Neural progenitor cell (in vitro differentiated cells): ENCODE data around the gene PNMT. TPM values are rescaled to one million over a fixed set of nuclear protein-coding genes. Genes with fewer than 3 reads are reported as not detected.

Experiments used
- DNase-seq: peaks from one replicate; pipeline ENCODE4 v3.0.0-alpha.2; 2016; ENCODE audit warnings: low spot score
- H2AFZ ChIP-seq: fragments of 200-600 bp; sonication (generic); replicated peaks from 2 replicates; pipeline ENCODE4 v1.6.1; 2016; ENCODE audit warnings: antibody characterized with exemption
- H3F3A ChIP-seq: fragments of 200-600 bp; sonication (generic); 2 replicates; pipeline ENCODE4 v1.6.1; 2016; ENCODE audit warnings: antibody characterized with exemption, low read depth
- H3K27ac ChIP-seq: fragments of 200-600 bp; sonication (generic); 2 replicates; pipeline ENCODE4 v1.5.1; 2016; ENCODE audit warnings: mild to moderate bottlenecking
- H3K27me3 ChIP-seq: fragments of 200-600 bp; sonication (generic); 2 replicates; pipeline ENCODE4 v1.6.1; 2016; ENCODE audit warnings: mild to moderate bottlenecking, moderate library complexity
- H3K36me3 ChIP-seq: fragments of 200-600 bp; sonication (generic); 2 replicates; pipeline ENCODE4 v1.5.1; 2016
- H3K4me1 ChIP-seq: fragments of 200-600 bp; sonication (generic); 2 replicates; pipeline ENCODE4 v1.6.1; 2016; ENCODE audit warnings: mixed run types
- H3K4me2 ChIP-seq: fragments of 200-600 bp; sonication (generic); 2 replicates; pipeline ENCODE4 v1.6.1; 2016
- H3K4me3 ChIP-seq: fragments of 200-600 bp; sonication (generic); 2 replicates; pipeline ENCODE4 v1.5.1; 2016
- H3K79me2 ChIP-seq: fragments of 200-600 bp; sonication (generic); 2 replicates; pipeline ENCODE4 v1.6.1; 2016; ENCODE audit warnings: low read depth
- H3K9ac ChIP-seq: fragments of 200-600 bp; sonication (generic); 2 replicates; pipeline ENCODE4 v1.6.1; 2016
- H3K9me3 ChIP-seq: fragments of 200-600 bp; sonication (generic); 2 replicates; pipeline ENCODE4 v1.5.1; 2016; ENCODE audit warnings: low read depth
- H4K20me1 ChIP-seq: fragments of 200-600 bp; sonication (generic); 2 replicates; pipeline ENCODE4 v1.6.1; 2016; ENCODE audit warnings: low read depth
- H3K27ac Mint-ChIP-seq: 3 replicates; pipeline ENCODE4 v1.8.0; 2021; ENCODE audit warnings: mixed read lengths
- H3K27me3 Mint-ChIP-seq: 2 replicates; pipeline ENCODE4 v1.8.0; 2022; ENCODE audit warnings: low read depth, mild to moderate bottlenecking, inconsistent platforms, moderate library complexity, mixed read lengths; ENCODE audit not compliant: insufficient read depth
- H3K36me3 Mint-ChIP-seq: 3 replicates; pipeline ENCODE4 v1.8.0; 2021; ENCODE audit warnings: mixed read lengths
- H3K4me1 Mint-ChIP-seq: 3 replicates; pipeline ENCODE4 v1.8.0; 2021; ENCODE audit warnings: mixed read lengths
- H3K4me3 Mint-ChIP-seq: 3 replicates; pipeline ENCODE4 v1.8.0; 2021; ENCODE audit warnings: mild to moderate bottlenecking, moderate library complexity, mixed read lengths
- H3K9me3 Mint-ChIP-seq: 3 replicates; pipeline ENCODE4 v1.8.0; 2020; ENCODE audit warnings: mixed read lengths
- EZH2 ChIP-seq: fragments of 200-600 bp; sonication (generic); IDR thresholded peaks from 2 replicates; pipeline ENCODE4 v1.6.1; 2017; ENCODE audit warnings: antibody characterized with exemption, mild to moderate bottlenecking, moderate library complexity
- EZH2phosphoT487 ChIP-seq: fragments of 200-600 bp; sonication (generic); IDR thresholded peaks from 2 replicates; pipeline ENCODE4 v1.6.1; 2017; ENCODE audit warnings: antibody characterized with exemption
- total RNA-seq: library from RNA; depleted of rRNA; stranded (reverse); fragments of >200 nt; gene quantifications from 2 replicates; pipeline ENCODE4 v1.2.3, GENCODE V29; 2015; ENCODE audit warnings: low replicate concordance
- TF ChIP-seq, protein P1 (sequence below): fragments of 200-600 bp; sonication (generic); IDR thresholded peaks from 2 replicates; pipeline ENCODE4 v1.5.1; 2017; ENCODE audit warnings: antibody characterized with exemption, mild to moderate bottlenecking

The PNMT gene
- total RNA-seq, 1 donor from 2014 or later: not detected

DNA sequence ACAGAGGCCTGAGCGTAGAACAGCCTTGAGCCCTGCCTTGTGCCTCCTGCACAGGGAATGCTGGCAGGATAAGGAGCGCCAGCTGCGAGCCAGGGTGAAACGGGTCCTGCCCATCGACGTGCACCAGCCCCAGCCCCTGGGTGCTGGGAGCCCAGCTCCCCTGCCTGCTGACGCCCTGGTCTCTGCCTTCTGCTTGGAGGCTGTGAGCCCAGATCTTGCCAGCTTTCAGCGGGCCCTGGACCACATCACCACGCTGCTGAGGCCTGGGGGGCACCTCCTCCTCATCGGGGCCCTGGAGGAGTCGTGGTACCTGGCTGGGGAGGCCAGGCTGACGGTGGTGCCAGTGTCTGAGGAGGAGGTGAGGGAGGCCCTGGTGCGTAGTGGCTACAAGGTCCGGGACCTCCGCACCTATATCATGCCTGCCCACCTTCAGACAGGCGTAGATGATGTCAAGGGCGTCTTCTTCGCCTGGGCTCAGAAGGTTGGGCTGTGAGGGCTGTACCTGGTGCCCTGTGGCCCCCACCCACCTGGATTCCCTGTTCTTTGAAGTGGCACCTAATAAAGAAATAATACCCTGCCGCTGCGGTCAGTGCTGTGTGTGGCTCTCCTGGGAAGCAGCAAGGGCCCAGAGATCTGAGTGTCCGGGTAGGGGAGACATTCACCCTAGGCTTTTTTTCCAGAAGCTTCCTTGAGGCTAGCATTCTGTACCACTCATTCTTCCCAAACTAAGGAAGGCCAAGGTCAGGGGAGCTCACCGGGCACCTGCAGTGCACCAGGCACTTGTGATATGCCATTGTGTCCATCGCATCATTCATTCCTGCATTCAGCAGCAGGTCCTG, 1.9 kb downstream of the PNMT start:
- Histone ChIP-seq H3K9ac (no peak overlapping the region), H3K4me1 (peaks cover 19% of the 10 kb centered on the region), H3K79me2 (no peaks in the 10 kb centered on the region), H3K27ac (no peak overlapping the region), H3K4me2 (no peak overlapping the region), H3F3A (peaks cover 17% of the 10 kb centered on the region), H2AFZ (no peak overlapping the region), H3K36me3 (no peaks in the 10 kb centered on the region), H4K20me1 (peaks cover 14% of the 10 kb centered on the region), H3K9me3 (no peaks in the 10 kb centered on the region), H3K4me3 (no peak overlapping the region), H3K27me3 (peaks cover 65% of the 10 kb centered on the region)
- H3K36me3 Mint-ChIP-seq: no peaks in the 10 kb centered on the region
- no peak overlapping the region for H3K4me3 Mint-ChIP-seq
- no peaks in the 10 kb centered on the region for H3K9me3 Mint-ChIP-seq
- TF ChIP-seq, protein P1, sequence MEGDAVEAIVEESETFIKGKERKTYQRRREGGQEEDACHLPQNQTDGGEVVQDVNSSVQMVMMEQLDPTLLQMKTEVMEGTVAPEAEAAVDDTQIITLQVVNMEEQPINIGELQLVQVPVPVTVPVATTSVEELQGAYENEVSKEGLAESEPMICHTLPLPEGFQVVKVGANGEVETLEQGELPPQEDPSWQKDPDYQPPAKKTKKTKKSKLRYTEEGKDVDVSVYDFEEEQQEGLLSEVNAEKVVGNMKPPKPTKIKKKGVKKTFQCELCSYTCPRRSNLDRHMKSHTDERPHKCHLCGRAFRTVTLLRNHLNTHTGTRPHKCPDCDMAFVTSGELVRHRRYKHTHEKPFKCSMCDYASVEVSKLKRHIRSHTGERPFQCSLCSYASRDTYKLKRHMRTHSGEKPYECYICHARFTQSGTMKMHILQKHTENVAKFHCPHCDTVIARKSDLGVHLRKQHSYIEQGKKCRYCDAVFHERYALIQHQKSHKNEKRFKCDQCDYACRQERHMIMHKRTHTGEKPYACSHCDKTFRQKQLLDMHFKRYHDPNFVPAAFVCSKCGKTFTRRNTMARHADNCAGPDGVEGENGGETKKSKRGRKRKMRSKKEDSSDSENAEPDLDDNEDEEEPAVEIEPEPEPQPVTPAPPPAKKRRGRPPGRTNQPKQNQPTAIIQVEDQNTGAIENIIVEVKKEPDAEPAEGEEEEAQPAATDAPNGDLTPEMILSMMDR: no peak
- TF ChIP-seq EZH2: no peak
- no peak for TF ChIP-seq EZH2phosphoT487
- DNase-seq: no peak
- no peak overlapping the region for H3K27ac Mint-ChIP-seq
- H3K4me1 Mint-ChIP-seq: peaks cover 9% of the 10 kb centered on the region
- H3K27me3 Mint-ChIP-seq: peaks cover 27% of the 10 kb centered on the region

DNA sequence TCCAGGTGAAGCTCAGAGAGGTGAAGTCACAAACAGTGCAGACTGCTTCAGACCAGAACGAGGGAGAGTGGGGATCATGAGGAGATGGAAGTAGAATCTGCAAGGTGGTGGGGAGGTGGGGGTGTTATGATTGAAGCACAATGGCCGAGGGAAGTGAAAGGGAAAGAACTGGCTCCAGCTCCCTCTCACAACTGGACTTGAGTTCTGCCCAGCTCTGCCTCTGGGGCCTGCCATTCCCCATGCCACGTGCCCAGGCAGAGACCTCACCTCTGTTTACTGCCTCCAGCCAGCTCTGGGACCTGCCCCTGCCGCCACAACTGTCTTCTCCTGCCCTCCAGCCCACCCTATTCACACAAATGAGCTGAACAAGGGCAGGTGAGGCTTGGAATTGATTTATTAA, 2.5 kb downstream of the PNMT start:
- Histone ChIP-seq H3K9me3 (no peaks in the 10 kb centered on the region), H3K9ac (no peak overlapping the region), H3K4me2 (no peak overlapping the region), H3K4me3 (no peak overlapping the region), H3K36me3 (no peaks in the 10 kb centered on the region), H3K27me3 (peaks cover 59% of the 10 kb centered on the region), H3K4me1 (peaks cover 17% of the 10 kb centered on the region), H3K79me2 (no peaks in the 10 kb centered on the region), H2AFZ (no peak overlapping the region), H4K20me1 (peaks cover 8% of the 10 kb centered on the region), H3K27ac (no peak overlapping the region), H3F3A (peaks cover 17% of the 10 kb centered on the region)
- Mint-ChIP-seq H3K27me3 (peaks cover 27% of the 10 kb centered on the region), H3K36me3 (no peaks in the 10 kb centered on the region), H3K27ac (no peak overlapping the region), H3K4me1 (peaks cover 11% of the 10 kb centered on the region), H3K4me3 (no peak overlapping the region), H3K9me3 (no peaks in the 10 kb centered on the region)
- TF ChIP-seq, protein P1: no peak
- TF ChIP-seq EZH2 (no peak), EZH2phosphoT487 (no peak)
- DNase-seq: no peak

DNA sequence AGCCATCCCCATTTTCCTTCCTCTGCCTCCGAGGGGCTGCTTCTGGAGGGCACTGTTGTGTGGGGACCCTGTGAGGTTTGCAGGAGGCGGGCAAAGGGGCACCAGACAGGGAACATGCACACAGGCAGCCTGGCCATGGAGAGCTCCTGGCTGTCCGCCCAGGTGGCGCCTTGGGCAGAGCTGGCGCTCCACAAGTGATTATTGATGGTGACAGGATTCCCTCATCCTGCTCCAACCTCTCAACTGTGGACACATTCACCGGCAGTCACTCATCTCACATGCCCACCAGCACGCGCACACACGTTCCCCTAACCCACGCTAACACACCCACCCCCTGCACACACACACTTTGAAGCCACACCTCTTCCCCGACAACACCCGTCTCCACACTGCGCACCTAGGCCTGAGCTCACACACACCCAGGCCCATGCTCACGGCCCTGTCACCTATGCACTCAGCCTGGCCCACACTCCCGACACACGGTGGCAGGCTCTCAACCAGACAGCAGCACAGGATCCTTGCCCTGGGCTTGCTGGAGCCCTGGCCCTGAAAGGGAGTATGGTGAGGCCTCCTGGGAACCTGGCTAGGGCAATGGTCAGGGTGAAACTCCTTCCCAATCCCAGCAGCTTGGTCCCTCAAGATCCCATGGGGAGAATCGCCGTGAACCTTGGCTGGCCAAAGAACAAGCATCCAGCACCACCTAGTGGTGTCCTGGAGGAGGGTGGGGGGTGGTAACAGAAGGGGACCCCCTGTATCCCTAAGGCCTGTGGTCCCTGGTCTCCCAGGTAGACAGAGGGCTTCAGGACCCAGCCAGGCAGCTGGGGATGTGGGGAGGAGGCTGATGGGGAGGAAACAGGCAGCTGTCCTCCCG, 3.6 kb downstream of the PNMT start:
- Histone ChIP-seq H3K36me3 (no peaks in the 10 kb centered on the region), H3K4me2 (no peak overlapping the region), H3K4me1 (peaks cover 9% of the 10 kb centered on the region), H3K27ac (no peak overlapping the region), H3K9ac (no peak overlapping the region), H3K9me3 (no peaks in the 10 kb centered on the region), H3F3A (peaks cover 14% of the 10 kb centered on the region), H2AFZ (no peak overlapping the region), H3K79me2 (no peaks in the 10 kb centered on the region), H3K27me3 (peaks cover 47% of the 10 kb centered on the region), H4K20me1 (no peaks in the 10 kb centered on the region), H3K4me3 (no peak overlapping the region)
- no peak for TF ChIP-seq EZH2phosphoT487
- TF ChIP-seq, protein P1: peak; percentile 74
- Mint-ChIP-seq H3K27me3 (peaks cover 22% of the 10 kb centered on the region), H3K9me3 (no peaks in the 10 kb centered on the region), H3K4me1 (peaks cover 8% of the 10 kb centered on the region), H3K36me3 (no peaks in the 10 kb centered on the region), H3K4me3 (peak overlapping the region; percentile 46), H3K27ac (peak overlapping the region; percentile 33)
- DNase-seq: peak; percentile 79
